ENCODE data around the gene DPRX. TPM values are rescaled to one million over a fixed set of nuclear protein-coding genes. Genes with fewer than 3 reads are reported as not detected.

The DPRX gene
- total RNA-seq, 4 donors from 2014 or later, result not detected

GRCh38 chr19:53670345-53670744 lies 38.5 kb downstream of the DPRX start:
- no peaks in the 10 kb centered on the region for H3K4me1 ChIP-seq
- in situ Hi-C loops (cut with MboI; ENCODE audit: low pct_ligation_motif_present in 1 of 4, low pct_unique_long_range_greater_than_20kb in 1 of 4, low sequenced_read_pairs in 3 of 4) (no loop called here), intact Hi-C loops (cut with DNase I; ENCODE audit: low total_unique reads) (no loop called here)
- 90% methylated on average over 5 of the region's 5 CpGs; no CpG with 5 or more reads in 1 of the 2 donors for WGBS, 2 donors (ENCODE audit: low coverage in 1 of 2)
- H3K4me3 ChIP-seq, result no peak overlapping the region
- H3K27ac ChIP-seq, result no peak overlapping the region
- H3K27me3 ChIP-seq, result no peaks in the 10 kb centered on the region
- no peaks in the 10 kb centered on the region for H3K36me3 ChIP-seq
- DNase-seq, result no peak
- TF ChIP-seq CTCF (IDR thresholded peaks at IDR 0.05), result no peak
- no peak for TF ChIP-seq EP300 (IDR thresholded peaks at IDR 0.05; ENCODE audit: low read depth)
- no peak for TF ChIP-seq POLR2A (IDR thresholded peaks at IDR 0.05)
- no peak for TF ChIP-seq POLR2AphosphoS5 (IDR thresholded peaks at IDR 0.05)
- H3K9me3 ChIP-seq, result no peaks in the 10 kb centered on the region

- TF ChIP-seq CTCF (IDR thresholded peaks at IDR 0.05) (no peak), EP300 (IDR thresholded peaks at IDR 0.05; ENCODE audit: low read depth) (no peak), POLR2AphosphoS5 (IDR thresholded peaks at IDR 0.05) (no peak), POLR2A (IDR thresholded peaks at IDR 0.05) (no peak)
- H3K27me3 ChIP-seq, result no peaks in the 10 kb centered on the region
- in situ Hi-C loops (cut with MboI; ENCODE audit: low pct_ligation_motif_present in 1 of 4, low pct_unique_long_range_greater_than_20kb in 1 of 4, low sequenced_read_pairs in 3 of 4), result no loop called here
- WGBS, 2 donors (ENCODE audit: low coverage in 1 of 2), result 56% methylated on average over 3 of the region's 3 CpGs; no CpG with 5 or more reads in 1 of the 2 donors
- H3K36me3 ChIP-seq, result no peaks in the 10 kb centered on the region
- intact Hi-C loops (cut with DNase I; ENCODE audit: low total_unique reads), result no loop called here
- no peak for DNase-seq
- H3K4me1 ChIP-seq, result no peaks in the 10 kb centered on the region
- H3K27ac ChIP-seq, result no peak overlapping the region
- H3K9me3 ChIP-seq, result no peaks in the 10 kb centered on the region
- H3K4me3 ChIP-seq, result no peak overlapping the region
Observed at GRCh38 chr19:53671663-53672062, 39.9 kb downstream of the DPRX start.

Small RNA genes within 50 kb of the gene (small RNA-seq; reads per million reads assigned to genes)
- gene MIR1323 (0 reads per million in 4 donors), gene MIR498 (0 reads per million in 4 donors), gene MIR512-1 (0 reads per million in 4 donors), gene MIR512-2 (0 reads per million in 4 donors), gene MIR515-1 (0 reads per million in 4 donors), gene MIR515-2 (0 reads per million in 4 donors), gene MIR519C (0 reads per million in 4 donors), gene MIR519E (0 reads per million in 4 donors), gene MIR520E (0 reads per million in 4 donors), gene RNU6-698P (0 reads per million in 4 donors)

Other genes starting within 250 kb of the DPRX start
- gene ZNF765, start 236.8 kb upstream of the DPRX start, total RNA-seq, result 10 to 100 TPM in 3 of 4 donors, 1 to 10 TPM in 1; 6.0 to 14.3 (median 11.2) TPM
- 10 to 100 TPM in 2 of 4 donors, 1 to 10 TPM in 2; 3.0 to 15.1 (median 10.2) TPM for gene ZNF761, start 200.0 kb upstream of the DPRX start, total RNA-seq
- 1 to 10 TPM; 1.9 to 3.8 (median 3.3) TPM for gene ZNF813, start 164.3 kb upstream of the DPRX start, total RNA-seq
- 10 to 100 TPM in 1 of 4 donors, 1 to 10 TPM in 3; 3.7 to 15.7 (median 5.8) TPM for gene ZNF331, start 93.9 kb upstream of the DPRX start, total RNA-seq
- gene NLRP12, start 192.3 kb downstream of the DPRX start, total RNA-seq, result under 1 TPM in 1 of 4 donors, not detected in 3; 0.16 TPM
- 100 to 1,000 TPM in 2 of 4 donors, 10 to 100 TPM in 2; 33.3 to 222 (median 79.1) TPM for gene MYADM, start 235.9 kb downstream of the DPRX start, total RNA-seq